ENCODE results near the gene DVL1. TPM values are rescaled to one million over a fixed set of nuclear protein-coding genes. Genes with fewer than 3 reads are reported as not detected.

Gene DVL1
- total and polyA plus RNA-seq, 2 of the 13 experiments (the other 11 are each of a cell fraction or from before 2014, with no cell fraction given) = 30.8 to 60.4 TPM

- TF ChIP-seq, protein P1, sequence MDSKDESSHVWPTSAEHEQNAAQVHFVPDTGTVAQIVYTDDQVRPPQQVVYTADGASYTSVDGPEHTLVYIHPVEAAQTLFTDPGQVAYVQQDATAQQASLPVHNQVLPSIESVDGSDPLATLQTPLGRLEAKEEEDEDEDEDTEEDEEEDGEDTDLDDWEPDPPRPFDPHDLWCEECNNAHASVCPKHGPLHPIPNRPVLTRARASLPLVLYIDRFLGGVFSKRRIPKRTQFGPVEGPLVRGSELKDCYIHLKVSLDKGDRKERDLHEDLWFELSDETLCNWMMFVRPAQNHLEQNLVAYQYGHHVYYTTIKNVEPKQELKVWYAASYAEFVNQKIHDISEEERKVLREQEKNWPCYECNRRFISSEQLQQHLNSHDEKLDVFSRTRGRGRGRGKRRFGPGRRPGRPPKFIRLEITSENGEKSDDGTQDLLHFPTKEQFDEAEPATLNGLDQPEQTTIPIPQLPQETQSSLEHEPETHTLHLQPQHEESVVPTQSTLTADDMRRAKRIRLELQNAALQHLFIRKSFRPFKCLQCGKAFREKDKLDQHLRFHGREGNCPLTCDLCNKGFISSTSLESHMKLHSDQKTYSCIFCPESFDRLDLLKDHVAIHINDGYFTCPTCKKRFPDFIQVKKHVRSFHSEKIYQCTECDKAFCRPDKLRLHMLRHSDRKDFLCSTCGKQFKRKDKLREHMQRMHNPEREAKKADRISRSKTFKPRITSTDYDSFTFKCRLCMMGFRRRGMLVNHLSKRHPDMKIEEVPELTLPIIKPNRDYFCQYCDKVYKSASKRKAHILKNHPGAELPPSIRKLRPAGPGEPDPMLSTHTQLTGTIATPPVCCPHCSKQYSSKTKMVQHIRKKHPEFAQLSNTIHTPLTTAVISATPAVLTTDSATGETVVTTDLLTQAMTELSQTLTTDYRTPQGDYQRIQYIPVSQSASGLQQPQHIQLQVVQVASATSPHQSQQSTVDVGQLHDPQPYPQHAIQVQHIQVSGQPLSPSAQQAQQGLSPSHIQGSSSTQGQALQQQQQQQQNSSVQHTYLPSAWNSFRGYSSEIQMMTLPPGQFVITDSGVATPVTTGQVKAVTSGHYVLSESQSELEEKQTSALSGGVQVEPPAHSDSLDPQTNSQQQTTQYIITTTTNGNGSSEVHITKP (CRISPR knock-in tag; IDR thresholded peaks at IDR 0.05; ENCODE audit: low read depth) = no peak; the same call in 1 of the 2 replicates
- TF ChIP-seq, protein P2, sequence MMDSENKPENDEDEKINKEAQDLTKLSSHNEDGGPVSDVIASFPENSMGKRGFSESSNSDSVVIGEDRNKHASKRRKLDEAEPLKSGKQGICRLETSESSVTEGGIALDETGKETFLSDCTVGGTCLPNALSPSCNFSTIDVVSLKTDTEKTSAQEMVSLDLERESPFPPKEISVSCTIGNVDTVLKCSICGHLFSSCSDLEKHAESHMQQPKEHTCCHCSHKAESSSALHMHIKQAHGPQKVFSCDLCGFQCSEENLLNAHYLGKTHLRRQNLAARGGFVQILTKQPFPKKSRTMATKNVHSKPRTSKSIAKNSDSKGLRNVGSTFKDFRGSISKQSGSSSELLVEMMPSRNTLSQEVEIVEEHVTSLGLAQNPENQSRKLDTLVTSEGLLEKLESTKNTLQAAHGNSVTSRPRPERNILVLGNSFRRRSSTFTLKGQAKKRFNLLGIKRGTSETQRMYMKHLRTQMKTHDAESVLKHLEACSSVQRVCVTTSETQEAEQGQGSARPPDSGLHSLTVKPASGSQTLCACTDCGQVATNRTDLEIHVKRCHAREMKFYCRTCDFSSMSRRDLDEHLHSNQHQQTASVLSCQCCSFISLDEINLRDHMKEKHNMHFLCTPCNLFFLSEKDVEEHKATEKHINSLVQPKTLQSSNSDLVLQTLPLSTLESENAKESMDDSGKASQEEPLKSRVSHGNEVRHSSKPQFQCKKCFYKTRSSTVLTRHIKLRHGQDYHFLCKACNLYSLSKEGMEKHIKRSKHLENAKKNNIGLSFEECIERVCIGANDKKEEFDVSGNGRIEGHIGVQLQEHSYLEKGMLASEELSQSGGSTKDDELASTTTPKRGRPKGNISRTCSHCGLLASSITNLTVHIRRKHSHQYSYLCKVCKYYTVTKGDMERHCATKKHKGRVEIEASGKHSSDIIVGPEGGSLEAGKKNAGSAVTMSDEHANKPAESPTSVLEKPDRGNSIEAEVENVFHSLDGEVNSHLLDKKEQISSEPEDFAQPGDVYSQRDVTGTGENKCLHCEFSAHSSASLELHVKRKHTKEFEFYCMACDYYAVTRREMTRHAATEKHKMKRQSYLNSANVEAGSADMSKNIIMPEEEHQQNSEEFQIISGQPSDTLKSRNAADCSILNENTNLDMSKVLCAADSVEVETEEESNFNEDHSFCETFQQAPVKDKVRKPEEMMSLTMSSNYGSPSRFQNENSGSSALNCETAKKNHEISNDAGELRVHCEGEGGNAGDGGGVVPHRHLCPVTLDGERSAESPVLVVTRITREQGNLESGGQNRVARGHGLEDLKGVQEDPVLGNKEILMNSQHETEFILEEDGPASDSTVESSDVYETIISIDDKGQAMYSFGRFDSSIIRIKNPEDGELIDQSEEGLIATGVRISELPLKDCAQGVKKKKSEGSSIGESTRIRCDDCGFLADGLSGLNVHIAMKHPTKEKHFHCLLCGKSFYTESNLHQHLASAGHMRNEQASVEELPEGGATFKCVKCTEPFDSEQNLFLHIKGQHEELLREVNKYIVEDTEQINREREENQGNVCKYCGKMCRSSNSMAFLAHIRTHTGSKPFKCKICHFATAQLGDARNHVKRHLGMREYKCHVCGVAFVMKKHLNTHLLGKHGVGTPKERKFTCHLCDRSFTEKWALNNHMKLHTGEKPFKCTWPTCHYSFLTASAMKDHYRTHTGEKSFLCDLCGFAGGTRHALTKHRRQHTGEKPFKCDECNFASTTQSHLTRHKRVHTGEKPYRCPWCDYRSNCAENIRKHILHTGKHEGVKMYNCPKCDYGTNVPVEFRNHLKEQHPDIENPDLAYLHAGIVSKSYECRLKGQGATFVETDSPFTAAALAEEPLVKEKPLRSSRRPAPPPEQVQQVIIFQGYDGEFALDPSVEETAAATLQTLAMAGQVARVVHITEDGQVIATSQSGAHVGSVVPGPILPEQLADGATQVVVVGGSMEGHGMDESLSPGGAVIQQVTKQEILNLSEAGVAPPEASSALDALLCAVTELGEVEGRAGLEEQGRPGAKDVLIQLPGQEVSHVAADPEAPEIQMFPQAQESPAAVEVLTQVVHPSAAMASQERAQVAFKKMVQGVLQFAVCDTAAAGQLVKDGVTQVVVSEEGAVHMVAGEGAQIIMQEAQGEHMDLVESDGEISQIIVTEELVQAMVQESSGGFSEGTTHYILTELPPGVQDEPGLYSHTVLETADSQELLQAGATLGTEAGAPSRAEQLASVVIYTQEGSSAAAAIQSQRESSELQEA (CRISPR knock-in tag; IDR thresholded peaks at IDR 0.05; ENCODE audit: not compliant biosample characterization) = peak; percentile 37
- no peak for TF ChIP-seq ZBTB21 (CRISPR knock-in tag; IDR thresholded peaks at IDR 0.05)
- no peak for TF ChIP-seq GLI4 (CRISPR knock-in tag; IDR thresholded peaks at IDR 0.05; ENCODE audit: borderline replicate concordance)
- no peak for TF ChIP-seq ZNF253 (CRISPR knock-in tag; IDR thresholded peaks at IDR 0.05; ENCODE audit: borderline replicate concordance)
- TF ChIP-seq ZNF234 (CRISPR knock-in tag; conservative IDR thresholded peaks at IDR 0.05) = no peak
- TF ChIP-seq ZMYM4 (CRISPR knock-in tag; IDR thresholded peaks at IDR 0.05) = no peak
- TF ChIP-seq ZNF83 (CRISPR knock-in tag; IDR thresholded peaks at IDR 0.05; ENCODE audit: borderline replicate concordance) = peak; percentile 57; the same call in 1 of the 2 replicates
- TF ChIP-seq NFIC (IDR thresholded peaks at IDR 0.05; ENCODE audit: low read length) = no peak
- TF ChIP-seq CSRNP1 (CRISPR knock-in tag; IDR thresholded peaks at IDR 0.05) = no peak
- TF ChIP-seq PHF20 (CRISPR knock-in tag; IDR thresholded peaks at IDR 0.05) = peak; percentile 18; the same call in 1 of the 2 replicates
- TF ChIP-seq ZBTB8A (CRISPR knock-in tag; IDR thresholded peaks at IDR 0.05; ENCODE audit: borderline replicate concordance, low read depth) = no peak
These were observed 61.7 kb downstream of the DVL1 start (continued) for GRCh38 chr1:1287288-1288110.

Measured in HepG2 (cell line).